ENCODE data around the gene ITPR2.

ITPR2 gene

DNA sequence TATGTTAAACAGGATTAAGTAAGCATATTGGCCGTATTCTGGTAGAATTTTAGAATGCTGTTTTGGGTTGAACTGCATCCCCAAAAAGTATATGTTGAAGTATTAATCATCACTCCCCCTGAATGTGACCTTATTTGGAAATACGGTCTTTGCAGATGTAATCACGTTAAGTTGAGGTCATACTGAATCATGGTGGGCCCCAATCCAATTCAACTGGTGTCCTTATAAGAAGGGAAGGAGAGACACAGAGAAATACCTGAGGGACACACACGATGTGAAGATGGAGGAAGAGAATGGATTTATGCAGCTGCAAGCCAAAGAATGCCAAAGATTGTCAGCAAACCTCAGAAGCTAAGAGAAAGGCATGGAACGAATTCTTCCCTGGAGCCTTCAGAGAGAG lies 268.6 kb downstream of the ITPR2 start:
- H3K4me2 ChIP-seq (ENCODE audit: low read length), result no peak overlapping the region
- no peaks in the 10 kb centered on the region for H3K9me3 ChIP-seq (ENCODE audit: insufficient read depth, low read length)
- no peaks in the 10 kb centered on the region for H3K79me2 ChIP-seq (ENCODE audit: low read length)
- TF ChIP-seq EZH2phosphoT487 (IDR thresholded peaks at IDR 0.05; ENCODE audit: low read depth), result no peak
- TF ChIP-seq, protein P1, sequence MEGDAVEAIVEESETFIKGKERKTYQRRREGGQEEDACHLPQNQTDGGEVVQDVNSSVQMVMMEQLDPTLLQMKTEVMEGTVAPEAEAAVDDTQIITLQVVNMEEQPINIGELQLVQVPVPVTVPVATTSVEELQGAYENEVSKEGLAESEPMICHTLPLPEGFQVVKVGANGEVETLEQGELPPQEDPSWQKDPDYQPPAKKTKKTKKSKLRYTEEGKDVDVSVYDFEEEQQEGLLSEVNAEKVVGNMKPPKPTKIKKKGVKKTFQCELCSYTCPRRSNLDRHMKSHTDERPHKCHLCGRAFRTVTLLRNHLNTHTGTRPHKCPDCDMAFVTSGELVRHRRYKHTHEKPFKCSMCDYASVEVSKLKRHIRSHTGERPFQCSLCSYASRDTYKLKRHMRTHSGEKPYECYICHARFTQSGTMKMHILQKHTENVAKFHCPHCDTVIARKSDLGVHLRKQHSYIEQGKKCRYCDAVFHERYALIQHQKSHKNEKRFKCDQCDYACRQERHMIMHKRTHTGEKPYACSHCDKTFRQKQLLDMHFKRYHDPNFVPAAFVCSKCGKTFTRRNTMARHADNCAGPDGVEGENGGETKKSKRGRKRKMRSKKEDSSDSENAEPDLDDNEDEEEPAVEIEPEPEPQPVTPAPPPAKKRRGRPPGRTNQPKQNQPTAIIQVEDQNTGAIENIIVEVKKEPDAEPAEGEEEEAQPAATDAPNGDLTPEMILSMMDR (IDR thresholded peaks at IDR 0.05; ENCODE audit: low read depth, low read length), result no peak
- H3K27me3 ChIP-seq (ENCODE audit: low read depth, low read length), result no peaks in the 10 kb centered on the region
- H4K20me1 ChIP-seq (ENCODE audit: insufficient read depth, low read length), result no peaks in the 10 kb centered on the region
- H3K4me3 ChIP-seq (ENCODE audit: low read length), result no peak overlapping the region
- H2AFZ ChIP-seq (ENCODE audit: low read depth, low read length), result no peak overlapping the region
- no peaks in the 10 kb centered on the region for H3K4me1 ChIP-seq (ENCODE audit: low read length)
- H3K36me3 ChIP-seq (replicated peaks; ENCODE audit: low read depth, low read length), result peaks cover 27% of the 10 kb centered on the region
- H3K9ac ChIP-seq (ENCODE audit: low read length), result no peak overlapping the region
- no peak overlapping the region for H3K27ac ChIP-seq (ENCODE audit: low read length)

DNA sequence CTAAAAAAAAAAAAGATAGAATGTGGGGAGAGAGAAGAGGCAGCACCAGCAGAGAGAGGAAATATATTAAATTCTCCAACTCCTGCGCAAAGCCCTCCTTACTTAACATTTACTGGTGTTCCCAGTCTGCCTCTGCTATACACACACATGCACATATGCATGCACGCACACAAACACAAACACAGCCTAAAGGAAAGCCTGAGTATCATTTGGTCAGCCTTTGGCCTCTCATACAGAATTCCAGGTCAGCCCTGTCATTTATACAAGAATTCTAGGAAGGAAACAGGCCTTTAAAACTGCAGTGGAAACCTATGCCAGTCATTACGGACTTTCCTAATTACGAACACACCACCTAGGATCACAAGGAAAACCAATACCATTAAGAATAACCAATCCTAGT lies 269.4 kb downstream of the ITPR2 start:
- Histone ChIP-seq H3K27ac (ENCODE audit: low read length) (no peak overlapping the region), H4K20me1 (ENCODE audit: insufficient read depth, low read length) (no peaks in the 10 kb centered on the region; the same call in 1 of the 2 replicates), H3K36me3 (replicated peaks; ENCODE audit: low read depth, low read length) (peaks cover 33% of the 10 kb centered on the region), H3K27me3 (ENCODE audit: low read depth, low read length) (no peaks in the 10 kb centered on the region), H3K4me2 (ENCODE audit: low read length) (no peak overlapping the region), H2AFZ (ENCODE audit: low read depth, low read length) (no peak overlapping the region), H3K4me1 (ENCODE audit: low read length) (no peaks in the 10 kb centered on the region), H3K4me3 (ENCODE audit: low read length) (no peak overlapping the region), H3K9me3 (ENCODE audit: insufficient read depth, low read length) (no peaks in the 10 kb centered on the region), H3K79me2 (ENCODE audit: low read length) (no peaks in the 10 kb centered on the region), H3K9ac (ENCODE audit: low read length) (no peak overlapping the region)
- TF ChIP-seq EZH2phosphoT487 (IDR thresholded peaks at IDR 0.05; ENCODE audit: low read depth), result no peak
- TF ChIP-seq, protein P1 (IDR thresholded peaks at IDR 0.05; ENCODE audit: low read depth, low read length), result no peak

DNA sequence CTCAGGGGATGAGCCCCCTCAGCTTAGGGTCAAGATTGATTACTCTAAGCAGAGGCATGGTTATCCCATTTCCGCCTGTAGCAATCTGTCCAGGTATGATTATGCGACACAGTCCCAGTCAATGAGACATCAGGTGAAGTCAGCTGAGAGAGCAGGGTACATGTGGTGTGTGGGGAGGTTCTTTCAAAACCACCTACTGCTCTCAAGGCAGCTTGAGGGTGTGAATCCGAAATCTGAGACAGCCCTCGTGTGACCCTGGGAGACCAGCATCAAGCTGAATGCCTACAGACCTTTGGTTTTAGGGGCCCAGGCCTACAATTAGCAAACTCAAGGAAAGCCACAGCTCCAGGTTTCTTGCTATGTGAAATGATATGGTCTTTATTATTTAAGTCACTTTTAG lies 275.7 kb downstream of the ITPR2 start:
- Histone ChIP-seq H3K4me2 (ENCODE audit: low read length) (no peak overlapping the region), H3K36me3 (replicated peaks; ENCODE audit: low read depth, low read length) (peaks cover 49% of the 10 kb centered on the region), H3K27ac (ENCODE audit: low read length) (no peak overlapping the region), H3K9ac (ENCODE audit: low read length) (no peak overlapping the region), H3K9me3 (ENCODE audit: insufficient read depth, low read length) (no peaks in the 10 kb centered on the region), H3K4me3 (ENCODE audit: low read length) (no peak overlapping the region), H2AFZ (ENCODE audit: low read depth, low read length) (no peak overlapping the region), H3K27me3 (ENCODE audit: low read depth, low read length) (peaks cover 3% of the 10 kb centered on the region; the same call in 1 of the 2 replicates), H4K20me1 (ENCODE audit: insufficient read depth, low read length) (peaks cover 37% of the 10 kb centered on the region), H3K79me2 (ENCODE audit: low read length) (no peaks in the 10 kb centered on the region), H3K4me1 (ENCODE audit: low read length) (peaks cover 40% of the 10 kb centered on the region)
- no peak for TF ChIP-seq EZH2phosphoT487 (IDR thresholded peaks at IDR 0.05; ENCODE audit: low read depth)
- TF ChIP-seq, protein P1 (IDR thresholded peaks at IDR 0.05; ENCODE audit: low read depth, low read length), result no peak

DNA sequence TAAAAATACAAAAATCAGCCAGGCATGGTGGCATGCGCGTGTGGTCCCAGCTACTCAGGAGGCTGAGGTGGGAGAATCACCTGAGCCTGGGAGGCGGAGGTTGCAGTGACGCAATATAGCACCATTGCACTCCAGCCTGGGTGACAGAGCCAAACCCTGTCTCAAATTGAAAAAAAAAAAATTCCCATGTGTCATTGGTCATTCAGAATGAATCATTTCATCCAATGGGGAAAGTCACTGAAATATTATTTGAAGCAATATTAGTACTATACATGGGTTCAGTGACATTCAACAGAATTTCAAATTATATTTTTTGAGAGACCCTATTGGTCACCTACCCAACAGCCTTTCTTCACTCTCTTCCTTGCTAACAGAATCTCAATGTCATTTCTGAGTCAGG lies 276.1 kb downstream of the ITPR2 start:
- no peak overlapping the region for H3K27ac ChIP-seq (ENCODE audit: low read length)
- peaks cover 4% of the 10 kb centered on the region; the same call in 1 of the 2 replicates for H3K27me3 ChIP-seq (ENCODE audit: low read depth, low read length)
- H2AFZ ChIP-seq (ENCODE audit: low read depth, low read length), result no peak overlapping the region
- peaks cover 41% of the 10 kb centered on the region for H4K20me1 ChIP-seq (ENCODE audit: insufficient read depth, low read length)
- H3K4me1 ChIP-seq (ENCODE audit: low read length), result peaks cover 45% of the 10 kb centered on the region
- no peak overlapping the region for H3K9ac ChIP-seq (ENCODE audit: low read length)
- no peaks in the 10 kb centered on the region for H3K79me2 ChIP-seq (ENCODE audit: low read length)
- H3K4me3 ChIP-seq (ENCODE audit: low read length), result no peak overlapping the region
- no peak overlapping the region for H3K4me2 ChIP-seq (ENCODE audit: low read length)
- TF ChIP-seq EZH2phosphoT487 (IDR thresholded peaks at IDR 0.05; ENCODE audit: low read depth), result no peak
- TF ChIP-seq, protein P1 (IDR thresholded peaks at IDR 0.05; ENCODE audit: low read depth, low read length), result no peak
- H3K36me3 ChIP-seq (replicated peaks; ENCODE audit: low read depth, low read length), result peaks cover 46% of the 10 kb centered on the region
- no peaks in the 10 kb centered on the region for H3K9me3 ChIP-seq (ENCODE audit: insufficient read depth, low read length)

Data from OCI-LY3 (cell line).